ENCODE results near the gene MTUS2. TPM values are rescaled to one million over a fixed set of nuclear protein-coding genes. Genes with fewer than 3 reads are reported as not detected.
"Not testable (repeated sequence)": the region's sequence is repeated elsewhere in the genome, so short reads cannot be mapped to it uniquely, and the experiment has no call there.

Gene MTUS2
- total and polyA plus RNA-seq, 2 experiments from 2014 or later = 3.0 to 4.3 TPM

- H3K4me3 ChIP-seq = no peak overlapping the region
- H4K20me1 ChIP-seq (ENCODE audit: insufficient read depth, poor library complexity, severe bottlenecking) = no peaks in the 10 kb centered on the region
- WGBS (ENCODE audit: low lambda C conversion rate, missing lambda C conversion rate) = 83% methylated on average over 1 of the region's 1 CpG
- H3K79me2 ChIP-seq = no peaks in the 10 kb centered on the region
- TF ChIP-seq CTCF (IDR thresholded peaks at IDR 0.05; ENCODE audit: poor library complexity) = no peak
- no peak for TF ChIP-seq EZH2phosphoT487 (IDR thresholded peaks at IDR 0.05; ENCODE audit: low read depth, severe bottlenecking, unreplicated experiment)
- no peak for TF ChIP-seq EZH2 (IDR thresholded peaks at IDR 0.05; ENCODE audit: borderline replicate concordance)
- H3K27ac ChIP-seq = no peak overlapping the region
- DNase-seq (ENCODE audit: low spot score) = no peak
- no peak overlapping the region for H3K4me2 ChIP-seq
- no peak overlapping the region for H2AFZ ChIP-seq
- no peaks in the 10 kb centered on the region for H3K9me2 ChIP-seq (replicated peaks; ENCODE audit: insufficient read depth)
- H3K27me3 ChIP-seq = no peaks in the 10 kb centered on the region
- H3K4me1 ChIP-seq (ENCODE audit: insufficient read depth) = no peaks in the 10 kb centered on the region
- no peaks in the 10 kb centered on the region for H3K9me3 ChIP-seq (ENCODE audit: low read depth)
- H3K36me3 ChIP-seq (replicated peaks; ENCODE audit: insufficient read depth, low read depth) = no peaks in the 10 kb centered on the region
Observed at GRCh38 chr13:28984825-28985224, 164.7 kb downstream of the MTUS2 start.

GRCh38 chr13:28990378-28990777 is 170.2 kb downstream of the MTUS2 start:
- DNase-seq (ENCODE audit: low spot score); H3K79me2 ChIP-seq; H3K4me3 ChIP-seq; H3K27me3 ChIP-seq; H3K4me1 ChIP-seq (ENCODE audit: insufficient read depth); H3K4me2 ChIP-seq; H4K20me1 ChIP-seq (ENCODE audit: insufficient read depth, poor library complexity, severe bottlenecking); H3K9me2 ChIP-seq (replicated peaks; ENCODE audit: insufficient read depth); H2AFZ ChIP-seq; H3K27ac ChIP-seq; H3K9me3 ChIP-seq (ENCODE audit: low read depth); H3K36me3 ChIP-seq (replicated peaks; ENCODE audit: insufficient read depth, low read depth): not testable (repeated sequence)
- WGBS (ENCODE audit: low lambda C conversion rate, missing lambda C conversion rate) = 100% methylated on average over 2 of the region's 3 CpGs

- H3K79me2 ChIP-seq = no peaks in the 10 kb centered on the region
- H3K9me2 ChIP-seq (replicated peaks; ENCODE audit: insufficient read depth) = no peaks in the 10 kb centered on the region
- TF ChIP-seq CTCF (IDR thresholded peaks at IDR 0.05; ENCODE audit: poor library complexity) = no peak
- TF ChIP-seq EZH2phosphoT487 (IDR thresholded peaks at IDR 0.05; ENCODE audit: low read depth, severe bottlenecking, unreplicated experiment) = no peak
- no peak for TF ChIP-seq EZH2 (IDR thresholded peaks at IDR 0.05; ENCODE audit: borderline replicate concordance)
- no peaks in the 10 kb centered on the region for H3K9me3 ChIP-seq (ENCODE audit: low read depth)
- no peaks in the 10 kb centered on the region for H3K36me3 ChIP-seq (replicated peaks; ENCODE audit: insufficient read depth, low read depth)
- no peaks in the 10 kb centered on the region for H3K4me1 ChIP-seq (ENCODE audit: insufficient read depth)
- no peaks in the 10 kb centered on the region for H4K20me1 ChIP-seq (ENCODE audit: insufficient read depth, poor library complexity, severe bottlenecking)
- no peaks in the 10 kb centered on the region for H3K27me3 ChIP-seq
- no peak for DNase-seq (ENCODE audit: low spot score)
- H2AFZ ChIP-seq = no peak overlapping the region
- no peak overlapping the region for H3K27ac ChIP-seq
- no peak overlapping the region for H3K4me3 ChIP-seq
- H3K4me2 ChIP-seq = no peak overlapping the region
Observed at GRCh38 chr13:28991764-28992163, 171.6 kb downstream of the MTUS2 start.

GRCh38 chr13:29000826-29001225 is 180.7 kb downstream of the MTUS2 start:
- TF ChIP-seq CTCF (IDR thresholded peaks at IDR 0.05; ENCODE audit: poor library complexity) = no peak
- TF ChIP-seq EZH2phosphoT487 (IDR thresholded peaks at IDR 0.05; ENCODE audit: low read depth, severe bottlenecking, unreplicated experiment) = no peak
- TF ChIP-seq EZH2 (IDR thresholded peaks at IDR 0.05; ENCODE audit: borderline replicate concordance) = no peak
- 90% methylated on average over 3 of the region's 3 CpGs for WGBS (ENCODE audit: low lambda C conversion rate, missing lambda C conversion rate)
- no peak overlapping the region for H3K4me3 ChIP-seq
- no peaks in the 10 kb centered on the region for H3K9me3 ChIP-seq (ENCODE audit: low read depth)
- H3K79me2 ChIP-seq = no peaks in the 10 kb centered on the region
- no peak overlapping the region for H3K27ac ChIP-seq
- H3K4me2 ChIP-seq = no peak overlapping the region
- no peaks in the 10 kb centered on the region for H3K27me3 ChIP-seq
- no peaks in the 10 kb centered on the region for H3K9me2 ChIP-seq (replicated peaks; ENCODE audit: insufficient read depth)
- H3K4me1 ChIP-seq (ENCODE audit: insufficient read depth) = no peaks in the 10 kb centered on the region
- no peak overlapping the region for H2AFZ ChIP-seq
- no peaks in the 10 kb centered on the region for H4K20me1 ChIP-seq (ENCODE audit: insufficient read depth, poor library complexity, severe bottlenecking)
- no peak for DNase-seq (ENCODE audit: low spot score)
- no peaks in the 10 kb centered on the region for H3K36me3 ChIP-seq (replicated peaks; ENCODE audit: insufficient read depth, low read depth)

Measured in hepatocyte (in vitro differentiated cells).